Measurements from ENCODE around the gene RAVER1.
A peak's percentile ranks its signal among the peaks of the same experiment; 100 is the strongest.

Gene RAVER1

DNA sequence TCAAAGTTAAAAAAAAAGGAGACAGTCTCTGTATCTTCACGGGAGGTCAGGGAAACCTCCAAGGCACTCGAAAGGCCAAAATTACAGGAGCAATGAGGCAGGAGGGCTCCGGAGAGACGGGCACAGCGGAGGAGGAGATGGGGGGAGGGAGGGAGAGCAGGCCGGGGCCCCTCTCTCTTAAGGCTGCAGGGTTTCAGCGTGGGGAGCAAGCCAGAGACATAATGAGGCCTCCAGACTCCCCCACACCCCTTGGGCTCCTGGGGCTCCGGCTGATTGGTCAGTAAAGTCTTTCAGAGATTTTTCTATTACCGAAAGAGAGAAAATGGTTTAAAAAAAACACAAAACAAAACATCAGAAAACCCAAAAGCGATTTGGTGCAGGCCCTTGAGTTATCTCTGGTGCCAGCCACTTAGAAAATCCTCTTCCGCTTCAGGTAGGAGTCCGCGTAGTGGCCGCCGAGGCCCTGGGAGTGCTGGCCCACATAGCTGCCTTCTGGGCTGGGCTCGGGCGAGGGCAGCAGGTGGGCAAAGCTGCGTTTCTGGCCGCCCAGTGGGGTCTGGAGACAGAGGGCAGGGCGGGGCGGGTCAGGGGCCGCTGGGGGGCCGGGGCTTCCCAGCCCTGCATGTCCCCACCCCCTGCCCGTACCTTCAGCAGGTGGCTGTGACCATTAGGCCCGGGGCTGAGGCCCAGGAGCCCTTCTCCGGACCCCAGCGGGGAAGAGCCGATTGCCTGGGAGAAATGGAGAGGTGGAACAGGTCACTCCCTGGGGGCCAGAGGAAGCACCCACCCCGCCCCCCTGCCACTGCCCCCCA is 16.1 kb downstream of the RAVER1 start:
- DNase-seq: no peak

DNA sequence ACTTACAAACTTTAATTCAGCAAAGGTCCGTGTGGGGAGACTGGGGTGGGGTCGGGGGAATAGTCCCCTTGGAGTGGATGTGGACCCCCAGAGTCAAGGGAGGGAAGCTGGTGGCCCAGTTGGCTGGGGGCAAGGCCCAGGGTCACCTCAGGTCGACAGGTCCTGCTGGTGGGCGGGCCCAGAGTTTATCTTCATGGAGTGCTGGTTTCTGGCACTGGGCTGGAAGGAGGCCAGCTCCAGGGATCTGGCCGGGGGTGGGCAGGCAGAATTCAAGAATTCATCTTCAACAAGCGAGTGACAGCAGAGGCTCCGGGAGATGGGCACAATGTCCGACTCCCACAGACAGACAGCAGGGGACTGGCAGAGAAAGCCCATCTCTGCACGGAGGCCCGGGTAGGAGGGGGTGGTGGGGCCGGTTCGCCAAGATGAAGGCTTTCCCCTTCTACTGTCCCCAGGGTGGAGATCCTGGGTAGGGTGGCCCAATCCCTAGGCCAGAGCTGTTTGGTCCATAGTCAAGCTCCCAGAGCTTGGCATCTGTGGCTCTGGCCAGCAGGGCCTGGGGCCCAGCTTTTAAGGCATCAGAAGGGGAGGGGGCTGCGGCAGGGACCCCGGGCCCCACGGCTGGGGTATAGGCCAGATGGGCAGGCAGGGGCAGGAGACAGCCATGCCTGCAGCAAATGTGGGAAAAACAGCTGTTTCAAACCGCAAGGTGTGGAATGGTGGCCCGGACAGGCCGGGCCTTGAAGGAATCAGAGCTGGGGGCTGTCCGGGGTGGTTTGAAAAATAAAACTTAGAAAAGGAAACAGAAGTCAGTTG is 16.9 kb downstream of the RAVER1 start:
- DNase-seq: no peak

DNA sequence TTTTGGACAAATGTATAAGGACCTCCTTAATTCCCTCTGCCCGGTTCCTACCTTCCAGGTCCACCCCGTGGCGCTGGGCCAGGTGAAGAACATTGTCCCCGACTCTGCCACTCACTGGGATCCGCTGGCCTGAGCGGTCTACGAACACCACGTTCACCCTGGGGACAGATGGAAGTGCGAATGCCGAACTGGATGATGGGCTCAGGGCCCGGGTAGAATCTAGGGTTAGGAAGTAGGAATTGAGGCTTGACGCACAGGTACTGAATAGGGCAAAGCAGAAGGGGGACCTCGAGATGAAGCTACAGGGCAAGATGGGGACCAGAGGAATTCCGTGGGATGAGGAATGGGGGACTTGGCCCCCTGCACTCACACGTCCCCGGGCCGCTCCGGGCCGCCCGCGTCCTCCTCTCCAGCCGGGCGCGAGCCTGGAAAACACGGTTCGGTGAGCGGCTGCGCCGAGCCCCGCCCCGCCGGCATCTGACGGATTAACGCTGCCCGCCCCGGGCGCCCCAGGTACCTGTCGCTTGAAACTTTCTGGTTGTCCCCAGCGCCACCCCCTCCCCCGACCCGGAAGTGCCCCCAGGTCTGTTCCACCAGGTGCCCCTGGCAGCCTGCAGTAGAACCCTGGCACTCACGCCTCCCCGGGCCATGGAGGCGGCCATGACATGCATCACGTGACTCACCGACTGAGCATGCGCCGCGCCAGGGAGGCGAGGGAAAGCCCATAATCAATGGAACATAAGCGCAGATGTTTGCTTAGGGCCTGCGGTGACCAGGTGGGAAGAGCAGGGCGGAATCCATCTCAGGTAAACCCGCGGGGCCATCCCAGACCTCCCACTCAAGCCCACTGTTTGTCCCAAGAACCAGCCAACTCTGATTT is 17.8 kb downstream of the RAVER1 start, which contains the start of gene FDX2:
Gene FDX2, minus strand, starts transcription at position 681 of the 880 bp plus-strand sequence. Its CDS starts 19 bp downstream, at position 662.
- DNase-seq: peak; percentile 87 to 93

DNA sequence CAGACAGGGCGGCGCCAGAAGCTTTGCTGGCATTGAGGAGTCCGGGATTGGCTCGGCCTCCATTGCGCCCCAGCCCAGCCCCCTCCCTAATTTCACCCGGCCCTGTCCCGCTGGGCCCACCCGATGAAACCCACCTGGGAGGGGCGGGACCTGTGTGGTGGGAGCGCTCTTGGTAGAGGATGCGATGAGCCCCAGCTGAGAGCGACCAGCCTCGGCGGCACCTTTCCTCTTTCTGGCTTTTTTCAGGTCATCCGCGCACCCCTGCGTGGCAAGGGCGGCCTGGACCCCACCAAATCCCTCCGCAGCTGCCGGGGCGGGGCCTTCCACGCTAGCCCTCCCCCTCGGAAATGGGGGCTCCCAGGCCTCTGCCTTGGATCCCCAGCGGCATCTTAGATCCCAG is 23.9 kb downstream of the RAVER1 start, which contains the start of gene ZGLP1:
Gene ZGLP1, minus strand, starts transcription at position 393 of the 400 bp plus-strand sequence.
- DNase-seq: no peak

DNA sequence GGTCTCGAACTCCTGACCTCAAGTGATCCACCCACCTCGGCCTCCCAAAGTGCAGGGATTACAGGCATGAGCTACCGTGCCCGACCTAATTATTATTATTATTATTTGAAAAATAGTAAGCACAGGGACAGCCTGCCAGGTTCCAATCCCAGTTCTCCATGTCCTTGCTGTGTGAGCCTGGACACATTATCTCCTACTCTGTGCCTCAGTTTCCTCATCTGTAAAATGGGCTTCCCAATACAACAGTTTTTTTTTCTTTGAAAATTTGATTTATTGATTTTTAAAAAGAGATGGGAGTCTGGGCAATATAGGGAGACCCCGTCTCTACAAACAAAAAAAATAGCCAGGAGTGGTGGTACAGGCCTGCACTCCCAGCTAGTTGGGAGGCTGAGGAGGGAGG is 27.0 kb downstream of the RAVER1 start:
- DNase-seq: no peak

DNA sequence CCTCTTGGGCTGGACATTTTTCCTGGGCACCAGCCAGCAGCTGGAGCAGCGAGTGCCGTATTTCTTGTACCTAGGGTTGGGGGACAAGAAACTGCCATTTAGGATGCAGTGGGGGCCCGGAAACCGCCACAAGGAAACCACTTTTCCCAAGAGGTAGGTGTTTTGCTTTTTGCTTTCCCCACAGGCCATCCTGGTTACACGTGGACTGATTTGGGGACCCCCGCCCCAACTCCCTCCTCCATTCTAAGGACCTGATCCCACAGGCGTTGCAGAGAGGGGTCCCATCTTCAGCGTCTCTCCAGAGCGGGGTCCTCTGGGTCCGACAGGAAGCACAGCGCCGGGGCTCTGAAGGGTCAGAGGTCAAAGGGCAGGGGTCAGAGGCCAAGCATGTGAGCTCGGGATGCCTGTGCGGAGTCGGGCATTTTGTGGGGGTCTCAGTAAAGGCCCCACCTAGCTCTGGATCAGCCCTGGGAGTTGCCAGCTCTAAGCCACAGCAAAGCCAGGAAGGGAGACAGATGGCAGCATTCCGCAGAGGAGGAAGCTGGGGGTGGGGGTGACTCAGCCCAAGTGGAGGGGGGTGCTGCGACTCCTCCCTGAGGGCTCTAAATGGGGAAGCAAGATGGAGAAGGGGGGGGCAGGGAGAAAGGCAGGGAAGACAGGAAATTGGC is 28.1 kb downstream of the RAVER1 start:
- no peak for DNase-seq

DNA sequence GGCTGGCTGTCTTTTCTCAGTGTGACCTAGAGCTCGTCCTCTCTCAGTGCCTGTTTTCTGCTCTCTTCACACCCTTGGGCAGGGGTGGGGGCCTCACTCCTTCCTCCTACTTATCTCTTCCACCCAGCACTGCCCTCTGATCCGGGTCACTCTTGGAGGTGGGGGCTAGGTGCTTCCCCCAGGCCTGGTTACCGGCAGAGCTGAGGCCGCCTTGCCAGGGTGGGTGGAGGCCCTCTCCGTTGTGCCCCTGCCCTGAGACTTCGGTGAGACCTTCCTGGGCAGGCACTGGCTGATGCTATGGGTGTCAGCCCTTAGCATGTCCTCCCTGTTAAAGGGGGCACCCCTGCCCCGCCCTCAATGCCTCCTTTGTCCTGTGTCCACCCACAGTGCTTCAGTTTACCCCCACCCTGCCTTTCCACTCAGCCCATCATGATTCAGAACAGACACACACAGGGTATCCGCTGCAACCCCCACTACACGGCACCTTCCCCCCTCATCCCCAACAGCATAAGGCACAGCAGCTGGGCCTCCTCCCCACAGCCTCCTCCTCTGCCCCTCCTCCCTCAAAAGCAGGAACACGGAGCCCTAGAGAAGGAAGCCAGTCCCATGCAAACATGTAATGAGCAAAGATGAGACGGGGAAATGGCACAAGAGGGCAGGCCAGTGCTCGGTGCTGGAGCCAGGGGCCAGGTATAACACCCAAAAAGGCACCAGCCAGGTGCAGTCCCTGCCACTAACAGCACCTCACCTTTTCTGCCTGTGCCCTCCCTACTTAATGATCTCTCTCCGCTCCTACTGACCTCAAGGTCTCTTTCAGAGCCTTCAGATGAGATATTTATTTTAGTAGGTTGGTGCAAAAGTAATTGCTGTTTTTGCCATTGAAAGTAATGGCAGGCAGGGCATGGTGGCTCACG is 33.5 kb downstream of the RAVER1 start:
- no peak for DNase-seq

DNA sequence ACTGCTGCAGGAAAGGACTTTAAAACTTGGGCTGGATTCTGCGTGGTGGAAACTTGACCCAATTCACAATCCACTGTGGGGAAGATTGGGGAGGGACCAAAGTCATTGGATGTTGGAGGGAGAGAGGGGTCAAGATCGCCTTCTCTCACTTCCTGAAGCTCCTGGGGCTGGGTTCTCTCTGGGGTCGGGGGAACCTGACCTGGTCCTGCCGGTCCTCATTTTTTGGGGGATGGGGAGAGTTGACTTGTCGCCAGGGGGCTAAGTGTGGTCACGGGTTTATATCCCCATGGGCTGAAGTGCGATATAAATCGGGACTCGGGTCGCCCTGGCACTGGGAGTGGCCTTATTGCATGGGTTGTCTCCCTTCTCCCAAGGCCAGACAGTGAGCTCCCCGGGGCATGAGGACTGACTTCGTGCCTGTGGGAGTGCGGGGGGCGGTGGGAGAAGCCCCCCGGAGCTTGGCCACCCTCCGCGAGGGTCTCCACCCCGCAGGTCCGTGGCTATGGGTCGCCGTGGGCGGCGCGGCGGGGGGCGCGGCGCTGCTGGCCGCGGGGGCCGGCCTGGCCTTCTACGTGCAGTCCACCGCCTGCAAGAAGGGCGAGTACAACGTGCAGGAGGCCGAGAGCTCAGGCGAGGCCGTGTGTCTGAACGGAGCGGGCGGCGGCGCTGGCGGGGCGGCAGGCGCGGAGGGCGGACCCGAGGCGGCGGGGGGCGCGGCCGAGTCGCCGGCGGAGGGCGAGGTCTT is 37.3 kb downstream of the RAVER1 start:
- no peak for DNase-seq

DNA sequence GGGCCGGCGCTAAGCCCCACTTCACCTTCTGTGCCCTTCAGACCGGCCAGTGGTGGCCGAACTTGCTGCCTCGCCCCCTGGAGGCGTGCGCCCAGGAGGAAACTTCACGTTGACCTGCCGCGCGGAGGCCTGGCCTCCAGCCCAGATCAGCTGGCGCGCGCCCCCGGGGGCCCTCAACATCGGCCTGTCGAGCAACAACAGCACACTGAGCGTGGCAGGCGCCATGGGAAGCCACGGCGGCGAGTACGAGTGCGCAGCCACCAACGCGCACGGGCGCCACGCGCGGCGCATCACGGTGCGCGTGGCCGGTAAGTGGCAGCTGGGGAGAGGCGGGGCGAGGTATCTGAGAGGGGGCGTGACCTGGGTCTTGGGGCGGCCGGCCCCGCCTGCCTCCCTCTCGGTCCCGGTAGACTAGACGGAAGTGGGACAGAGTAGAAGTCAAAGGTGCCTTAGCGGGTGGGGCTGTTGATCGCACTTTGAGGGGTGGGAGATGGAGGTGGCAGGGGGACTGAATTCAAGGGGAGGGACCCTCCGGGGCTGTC is 38.0 kb downstream of the RAVER1 start:
- DNase-seq: peak; percentile 79 to 86

DNA sequence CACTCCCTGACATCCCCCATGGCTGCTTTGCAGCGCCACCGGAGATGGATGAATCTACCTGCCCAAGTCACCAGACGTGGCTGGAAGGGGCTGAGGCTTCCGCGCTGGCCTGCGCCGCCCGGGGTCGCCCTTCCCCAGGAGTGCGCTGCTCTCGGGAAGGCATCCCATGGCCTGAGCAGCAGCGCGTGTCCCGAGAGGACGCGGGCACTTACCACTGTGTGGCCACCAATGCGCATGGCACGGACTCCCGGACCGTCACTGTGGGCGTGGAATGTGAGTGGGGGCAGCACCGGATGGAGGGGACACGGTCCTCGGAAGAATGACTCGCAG is 39.0 kb downstream of the RAVER1 start:
- DNase-seq: no peak

DNA sequence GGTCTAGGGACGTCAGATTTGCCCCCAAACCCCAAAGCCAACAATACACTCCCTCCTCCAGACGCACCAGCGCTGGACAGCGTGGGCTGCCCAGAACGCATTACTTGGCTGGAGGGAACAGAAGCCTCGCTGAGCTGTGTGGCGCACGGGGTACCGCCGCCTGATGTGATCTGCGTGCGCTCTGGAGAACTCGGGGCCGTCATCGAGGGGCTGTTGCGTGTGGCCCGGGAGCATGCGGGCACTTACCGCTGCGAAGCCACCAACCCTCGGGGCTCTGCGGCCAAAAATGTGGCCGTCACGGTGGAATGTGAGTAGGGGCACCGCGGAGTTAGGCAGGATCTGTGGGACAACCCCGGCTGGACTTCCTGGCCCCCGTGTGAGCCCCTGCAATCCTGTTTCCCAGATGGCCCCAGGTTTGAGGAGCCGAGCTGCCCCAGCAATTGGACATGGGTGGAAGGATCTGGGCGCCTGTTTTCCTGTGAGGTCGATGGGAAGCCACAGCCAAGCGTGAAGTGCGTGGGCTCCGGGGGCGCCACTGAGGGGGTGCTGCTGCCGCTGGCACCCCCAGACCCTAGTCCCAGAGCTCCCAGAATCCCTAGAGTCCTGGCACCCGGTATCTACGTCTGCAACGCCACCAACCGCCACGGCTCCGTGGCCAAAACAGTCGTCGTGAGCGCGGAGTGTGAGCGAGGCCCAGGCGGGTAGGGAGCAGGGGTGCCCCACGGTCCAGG is 39.5 kb downstream of the RAVER1 start:
- no peak for DNase-seq

DNA sequence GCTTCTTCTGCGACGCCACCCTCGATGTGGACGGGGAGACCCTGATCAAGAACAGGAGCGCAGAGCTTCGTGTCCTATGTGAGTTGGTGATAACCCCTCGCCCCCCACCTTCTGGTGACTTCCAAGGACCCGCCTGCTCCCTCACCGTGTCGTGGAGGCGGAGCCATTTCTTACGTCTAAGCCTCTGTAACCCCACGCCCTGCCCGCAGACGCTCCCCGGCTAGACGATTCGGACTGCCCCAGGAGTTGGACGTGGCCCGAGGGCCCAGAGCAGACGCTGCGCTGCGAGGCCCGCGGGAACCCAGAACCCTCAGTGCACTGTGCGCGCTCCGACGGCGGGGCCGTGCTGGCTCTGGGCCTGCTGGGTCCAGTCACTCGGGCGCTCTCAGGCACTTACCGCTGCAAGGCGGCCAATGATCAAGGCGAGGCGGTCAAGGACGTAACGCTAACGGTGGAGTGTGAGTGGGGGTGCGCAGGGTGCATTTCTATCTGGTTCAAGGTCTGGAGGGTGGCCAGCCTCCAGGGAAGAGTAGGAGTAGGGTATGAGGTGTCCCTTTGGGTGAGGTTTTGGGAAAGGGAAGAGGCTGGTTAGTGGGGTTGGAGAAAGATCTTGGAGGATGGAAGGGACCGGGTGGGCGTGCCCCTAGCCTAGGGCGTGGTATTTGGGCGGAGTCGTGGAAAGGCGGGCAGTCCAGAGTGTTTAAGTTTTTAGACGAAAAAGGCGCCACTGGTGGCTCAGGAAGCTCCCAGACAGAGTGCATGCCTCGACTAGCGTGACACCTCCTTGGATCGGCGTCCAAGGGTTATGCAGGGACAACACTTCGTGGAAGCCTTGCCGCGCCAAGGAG is 40.3 kb downstream of the RAVER1 start:
- peak; percentile 22 to 23 for DNase-seq

DNA sequence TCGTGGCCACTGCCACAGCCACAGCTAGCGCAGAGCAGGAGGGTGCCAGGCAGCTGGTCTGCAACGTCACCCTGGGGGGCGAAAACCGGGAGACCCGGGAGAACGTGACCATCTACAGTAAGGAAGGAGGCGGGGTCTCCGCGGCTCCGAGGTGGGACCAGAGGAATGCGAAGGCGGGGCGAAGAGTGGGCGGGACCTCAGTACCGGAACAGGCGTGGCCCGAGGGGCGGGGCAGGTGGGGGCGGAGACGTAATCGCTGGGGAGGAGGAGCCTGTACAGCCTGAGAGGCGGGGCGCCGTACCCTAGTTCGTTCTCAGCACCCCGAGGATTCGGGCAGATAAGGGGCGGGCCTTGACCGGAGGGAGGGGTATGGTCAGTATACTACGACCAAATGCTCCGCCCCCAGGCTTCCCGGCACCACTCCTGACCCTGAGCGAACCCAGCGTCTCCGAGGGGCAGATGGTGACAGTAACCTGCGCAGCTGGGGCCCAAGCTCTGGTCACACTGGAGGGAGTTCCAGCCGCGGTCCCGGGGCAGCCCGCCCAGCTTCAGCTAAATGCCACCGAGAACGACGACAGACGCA is 41.0 kb downstream of the RAVER1 start:
- peak; percentile 76 to 78 for DNase-seq

DNA sequence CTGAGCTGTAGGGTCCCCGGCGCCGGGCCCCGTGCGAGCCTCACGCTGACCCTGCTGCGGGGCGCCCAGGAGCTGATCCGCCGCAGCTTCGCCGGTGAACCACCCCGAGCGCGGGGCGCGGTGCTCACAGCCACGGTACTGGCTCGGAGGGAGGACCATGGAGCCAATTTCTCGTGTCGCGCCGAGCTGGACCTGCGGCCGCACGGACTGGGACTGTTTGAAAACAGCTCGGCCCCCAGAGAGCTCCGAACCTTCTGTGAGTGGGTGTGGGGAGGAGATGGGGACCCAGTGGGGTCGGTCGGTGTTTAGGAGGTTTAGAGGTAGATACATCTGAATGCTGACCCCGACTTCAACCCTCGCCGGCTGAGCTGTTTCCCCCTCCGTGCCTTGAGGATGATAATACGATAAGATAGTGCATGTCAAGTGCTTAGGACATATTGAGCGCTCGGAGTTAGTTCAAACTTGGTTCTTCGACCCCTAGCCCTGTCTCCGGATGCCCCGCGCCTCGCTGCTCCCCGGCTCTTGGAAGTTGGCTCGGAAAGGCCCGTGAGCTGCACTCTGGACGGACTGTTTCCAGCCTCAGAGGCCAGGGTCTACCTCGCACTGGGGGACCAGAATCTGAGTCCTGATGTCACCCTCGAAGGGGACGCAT is 41.6 kb downstream of the RAVER1 start:
- DNase-seq: peak in 1 of 2 donors; percentile 33

DNA sequence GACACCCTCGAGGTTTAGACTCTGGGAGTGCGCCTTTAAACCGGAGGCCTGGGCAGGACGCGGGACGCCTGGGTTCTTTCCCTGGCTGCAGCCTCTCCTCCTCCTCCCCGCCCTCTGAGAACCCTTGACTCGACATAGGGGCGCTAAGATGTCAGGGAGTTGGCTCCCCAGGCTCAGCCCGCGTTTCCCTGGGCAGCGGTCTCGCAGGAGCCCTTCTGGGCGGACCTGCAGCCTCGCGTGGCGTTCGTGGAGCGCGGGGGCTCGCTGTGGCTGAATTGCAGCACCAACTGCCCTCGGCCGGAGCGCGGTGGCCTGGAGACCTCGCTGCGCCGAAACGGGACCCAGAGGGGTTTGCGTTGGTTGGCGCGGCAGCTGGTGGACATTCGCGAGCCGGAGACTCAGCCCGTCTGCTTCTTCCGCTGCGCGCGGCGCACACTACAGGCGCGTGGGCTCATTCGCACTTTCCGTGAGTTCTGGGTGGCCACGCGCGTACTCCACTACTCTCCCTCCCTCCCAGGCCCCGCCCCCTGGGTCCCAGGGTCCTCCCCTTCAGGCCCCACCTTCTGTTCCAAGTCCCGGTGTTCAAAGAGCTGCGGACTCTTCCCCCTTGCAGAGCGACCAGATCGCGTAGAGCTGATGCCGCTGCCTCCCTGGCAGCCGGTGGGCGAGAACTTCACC is 42.3 kb downstream of the RAVER1 start:
- peak; percentile 59 to 71 for DNase-seq

DNA sequence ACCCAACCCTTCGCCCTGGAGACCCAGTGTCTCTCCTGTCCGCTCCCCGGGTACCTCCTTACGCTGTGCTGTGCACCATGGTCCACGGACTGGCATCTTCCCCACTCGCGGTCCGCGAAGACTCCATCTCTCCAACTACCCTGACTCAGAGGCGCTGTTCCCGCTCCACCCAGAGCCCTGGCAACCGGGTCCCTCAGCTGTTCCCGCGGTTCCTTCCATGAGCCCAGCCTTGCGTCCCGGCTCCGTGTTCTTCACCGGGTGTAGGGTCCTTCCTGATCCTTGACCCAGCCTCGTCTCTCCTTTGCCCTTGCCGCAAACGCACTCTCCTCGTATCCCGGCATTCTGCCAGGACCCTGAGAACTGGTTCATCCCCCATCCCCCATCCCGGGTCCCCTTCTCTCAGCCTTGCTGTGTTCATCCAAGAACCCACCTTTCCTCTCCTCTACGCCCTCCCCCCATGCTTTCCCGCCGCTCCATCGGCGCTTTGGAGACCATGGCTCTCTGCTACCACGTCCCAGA is 42.9 kb downstream of the RAVER1 start:
- DNase-seq: no peak

Measured in CD4-positive, alpha-beta T cell treated with Interferon alpha-2 for 1 hour (primary cell).